Tibial nerve (tissue), 4 donors: ENCODE results near the gene TMEM132C. TPM values are rescaled to one million over a fixed set of nuclear protein-coding genes. Genes with fewer than 3 reads are reported as not detected.

Experiments
- DNase-seq, 2 donors: peaks; one replicate each; pipeline ENCODE4 v3.0.0-alpha.2; 2019; ENCODE audit warnings: low spot score in 2 of 2
- H3K27ac ChIP-seq, 4 donors: fragments of 200-600 bp; sonication (generic) in 3 of 4; one replicate each; pipeline ENCODE4 v1.5.1; 2017 to 2019; ENCODE audit warnings: mild to moderate bottlenecking in 1 of 4
- H3K27me3 ChIP-seq, 2 donors: fragments of 200-600 bp; sonication (generic) in 1 of 2; one replicate each; pipeline versions ENCODE4 v1.5.1 to v1.6.0; 2017 to 2019
- H3K36me3 ChIP-seq, 3 donors: fragments of 200-600 bp; sonication (generic); one replicate each; pipeline ENCODE4 v1.5.1; 2018 to 2019
- H3K4me1 ChIP-seq, 4 donors: fragments of 200-600 bp; sonication (generic) in 3 of 4; one replicate each; pipeline ENCODE4 v1.5.1; 2017 to 2019
- H3K4me3 ChIP-seq, 4 donors: fragments of 200-600 bp; sonication (generic) in 3 of 4; one replicate each; pipeline ENCODE4 v1.5.1; 2017 to 2019; ENCODE audit warnings: mild to moderate bottlenecking in 1 of 4, moderate library complexity in 1 of 4
- H3K9me3 ChIP-seq, 4 donors: fragments of 200-600 bp; sonication (generic) in 3 of 4; one replicate each; pipeline ENCODE4 v1.5.1; 2017 to 2019
- CTCF ChIP-seq, 5 experiments: fragments of 200-600 bp in 3 of 5; fragments of 450-650 bp in 2 of 5; sonication (generic) in 3 of 5; IDR thresholded peaks; one replicate each; pipeline ENCODE4 v1.5.1; 2016 to 2019; ENCODE audit warnings: antibody characterized with exemption in 5 of 5, mild to moderate bottlenecking in 3 of 5, moderate library complexity in 2 of 5
- EP300 ChIP-seq, 2 donors: sonication (generic); formaldehyde crosslinking; IDR thresholded peaks; one replicate each; pipeline ENCODE4 v1.6.1; 2017; ENCODE audit warnings: antibody characterized with exemption in 2 of 2, mild to moderate bottlenecking in 1 of 2
- POLR2A ChIP-seq, 2 donors: fragments of 450-650 bp; IDR thresholded peaks; one replicate each; pipeline ENCODE4 v1.6.1; 2017; ENCODE audit warnings: antibody characterized with exemption in 2 of 2, mild to moderate bottlenecking in 2 of 2, moderate library complexity in 2 of 2
- WGBS, 2 donors: methylation state at CpG; one replicate each; pipeline ENCODE4 v1.1.5; 2018; 5-methylcytosine and 5-hydroxymethylcytosine counted together
- total RNA-seq, 4 donors: library from RNA; depleted of rRNA; stranded (reverse); fragments of >200 nt; gene quantifications; one replicate each; pipeline ENCODE4 v1.1.0, GENCODE V29; 2016

Gene TMEM132C
- total RNA-seq, 4 donors from 2014 or later = 8.2 to 17.4 (median 12.4) TPM

GRCh38 chr12:128699106-128699505 is 432.1 kb downstream of the TMEM132C start:
- no peaks in the 10 kb centered on the region for H3K4me1 ChIP-seq
- 86% methylated on average over 4 of the region's 4 CpGs for WGBS, 2 donors
- H3K4me3 ChIP-seq = no peak overlapping the region
- H3K9me3 ChIP-seq = peaks cover 0 to 23% (median 0%) of the 10 kb centered on the region in 4 donors
- H3K27me3 ChIP-seq = no peaks in the 10 kb centered on the region
- H3K36me3 ChIP-seq = no peaks in the 10 kb centered on the region
- no peak overlapping the region for H3K27ac ChIP-seq
- no peak for TF ChIP-seq EP300 (IDR thresholded peaks at IDR 0.05)
- no peak for DNase-seq

- Histone ChIP-seq H3K27ac (no peak overlapping the region), H3K4me3 (no peak overlapping the region), H3K27me3 (no peaks in the 10 kb centered on the region), H3K36me3 (no peaks in the 10 kb centered on the region), H3K4me1 (no peaks in the 10 kb centered on the region), H3K9me3 (peaks cover 0 to 17% (median 0%) of the 10 kb centered on the region in 4 donors)
- TF ChIP-seq CTCF (IDR thresholded peaks at IDR 0.05) (no peak), EP300 (IDR thresholded peaks at IDR 0.05) (no peak), POLR2A (IDR thresholded peaks at IDR 0.05) (no peak)
- 91 to 93% methylated on average over 5 of the region's 5 CpGs for WGBS, 2 donors
- no peak for DNase-seq
Observed at GRCh38 chr12:128702371-128702770, 435.4 kb downstream of the TMEM132C start.

- no peak for TF ChIP-seq POLR2A (IDR thresholded peaks at IDR 0.05)
- no peak for TF ChIP-seq CTCF (IDR thresholded peaks at IDR 0.05)
- no peak for DNase-seq
- H3K36me3 ChIP-seq = no peaks in the 10 kb centered on the region
Observed at GRCh38 chr12:128705140-128705539, 438.2 kb downstream of the TMEM132C start.

GRCh38 chr12:128707488-128707887 is 440.5 kb downstream of the TMEM132C start:
- WGBS, 2 donors = 84 to 85% methylated on average over 8 of the region's 8 CpGs
- Histone ChIP-seq H3K9me3 (peaks cover 0 to 7% (median 0%) of the 10 kb centered on the region in 4 donors), H3K4me3 (no peak overlapping the region), H3K36me3 (no peaks in the 10 kb centered on the region), H3K27me3 (no peaks in the 10 kb centered on the region), H3K27ac (no peak overlapping the region), H3K4me1 (no peaks in the 10 kb centered on the region)
- DNase-seq = no peak
- no peak for TF ChIP-seq POLR2A (IDR thresholded peaks at IDR 0.05)
- no peak for TF ChIP-seq EP300 (IDR thresholded peaks at IDR 0.05)
- no peak for TF ChIP-seq CTCF (IDR thresholded peaks at IDR 0.05)

More at GRCh38 chr12:128705140-128705539, 438.2 kb downstream of the TMEM132C start:
- H3K9me3 ChIP-seq = peaks cover 0 to 7% (median 0%) of the 10 kb centered on the region in 4 donors
- H3K27ac ChIP-seq = no peak overlapping the region
- no peaks in the 10 kb centered on the region for H3K4me1 ChIP-seq
- 92% methylated on average over 26 of the region's 26 CpGs for WGBS, 2 donors
- no peaks in the 10 kb centered on the region for H3K27me3 ChIP-seq
- H3K4me3 ChIP-seq = no peak overlapping the region

GRCh38 chr12:128708789-128709188 is 441.8 kb downstream of the TMEM132C start:
- no peaks in the 10 kb centered on the region for H3K27me3 ChIP-seq
- WGBS, 2 donors = 78 to 87% methylated on average over 6 of the region's 6 CpGs

More at GRCh38 chr12:128708789-128709188, 441.8 kb downstream of the TMEM132C start:
- no peak for DNase-seq
- TF ChIP-seq CTCF (IDR thresholded peaks at IDR 0.05) (no peak), POLR2A (IDR thresholded peaks at IDR 0.05) (no peak), EP300 (IDR thresholded peaks at IDR 0.05) (no peak)
- Histone ChIP-seq H3K4me3 (no peak overlapping the region), H3K36me3 (no peaks in the 10 kb centered on the region), H3K9me3 (peaks cover 0 to 5% (median 0%) of the 10 kb centered on the region in 4 donors), H3K27ac (no peak overlapping the region), H3K4me1 (no peaks in the 10 kb centered on the region)
